HepG2 (cell line): Measurements from ENCODE around the gene RTEL1. TPM values are rescaled to one million over a fixed set of nuclear protein-coding genes. Genes with fewer than 3 reads are reported as not detected.
A peak's percentile ranks its signal among the peaks of the same experiment; 100 is the strongest.

ENCODE experiments used
- BHLHE40 ChIP-seq: IDR thresholded peaks from 2 replicates; pipeline ENCODE4 v1.6.1; 2011; ENCODE audit warnings: low read length, improper control_type of control experiment
- BRD4 ChIP-seq: sonication (generic); formaldehyde crosslinking; IDR thresholded peaks from 2 replicates; pipeline ENCODE4 v1.4.0; 2020; ENCODE audit warnings: missing genetic modification reagents
- ERF ChIP-seq: IDR thresholded peaks from 2 replicates; pipeline ENCODE4 v1.6.1; 2018; ENCODE audit warnings: missing biosample characterization, missing genetic modification reagents
- FOXC1 ChIP-seq: sonication (generic); formaldehyde crosslinking; IDR thresholded peaks from 2 replicates; pipeline ENCODE4 v1.8.0; 2022; ENCODE audit warnings: mild to moderate bottlenecking, missing genetic modification reagents, borderline replicate concordance
- FOXJ3 ChIP-seq: sonication (generic); formaldehyde crosslinking; IDR thresholded peaks from 2 replicates; pipeline ENCODE4 v1.4.0; 2020; ENCODE audit warnings: missing genetic modification reagents, mild to moderate bottlenecking, borderline replicate concordance
- KDM2A ChIP-seq: sonication (generic); formaldehyde crosslinking; IDR thresholded peaks from 2 replicates; pipeline ENCODE4 v1.4.0; 2020; ENCODE audit warnings: low read depth, missing genetic modification reagents, borderline replicate concordance
- MED1 ChIP-seq: sonication (generic); formaldehyde crosslinking; IDR thresholded peaks from 2 replicates; pipeline ENCODE4 v1.4.0; 2020; ENCODE audit warnings: missing genetic modification reagents
- NFIC ChIP-seq: IDR thresholded peaks from 2 replicates; pipeline ENCODE4 v1.6.1; 2012; ENCODE audit warnings: mild to moderate bottlenecking, low read length, inconsistent platforms
- RBAK ChIP-seq: sonication (generic); formaldehyde crosslinking; IDR thresholded peaks from 2 replicates; pipeline ENCODE4 v1.5.1; 2020; ENCODE audit warnings: mild to moderate bottlenecking, missing genetic modification reagents
- REL ChIP-seq: sonication (generic); formaldehyde crosslinking; conservative IDR thresholded peaks from 2 replicates; pipeline ENCODE4 v1.8.0; 2022; ENCODE audit warnings: mild to moderate bottlenecking, missing genetic modification reagents, moderate library complexity
- TAF15 ChIP-seq: fragments of 200-400 bp; formaldehyde crosslinking; IDR thresholded peaks from one replicate; pipeline ENCODE4 v1.6.1; 2018; ENCODE audit warnings: mild to moderate bottlenecking, low read depth, low read length; ENCODE audit not compliant: poor library complexity, severe bottlenecking
- TRIM24 ChIP-seq: sonication (generic); formaldehyde crosslinking; IDR thresholded peaks from 2 replicates; pipeline ENCODE4 v1.8.0; 2022; ENCODE audit warnings: mild to moderate bottlenecking, missing genetic modification reagents
- ZFP90 ChIP-seq: sonication (generic); formaldehyde crosslinking; IDR thresholded peaks from 2 replicates; pipeline ENCODE4 v1.8.0; 2022; ENCODE audit warnings: missing genetic modification reagents, mild to moderate bottlenecking, inconsistent platforms, borderline replicate concordance
- ZKSCAN5 ChIP-seq: sonication (generic); formaldehyde crosslinking; IDR thresholded peaks from 2 replicates; pipeline ENCODE4 v1.5.1; 2020; ENCODE audit warnings: mild to moderate bottlenecking, missing genetic modification reagents
- ZNF33A ChIP-seq: sonication (generic); formaldehyde crosslinking; IDR thresholded peaks from 2 replicates; pipeline ENCODE4 v1.5.1; 2020; ENCODE audit warnings: missing genetic modification reagents, mild to moderate bottlenecking, moderate library complexity, borderline replicate concordance
- ZNF460 ChIP-seq: sonication (generic); formaldehyde crosslinking; IDR thresholded peaks from 2 replicates; pipeline ENCODE4 v1.5.1; 2020; ENCODE audit warnings: missing genetic modification reagents, mild to moderate bottlenecking, borderline replicate concordance
- ZNF501 ChIP-seq: sonication (generic); formaldehyde crosslinking; IDR thresholded peaks from 2 replicates; pipeline ENCODE4 v1.5.1; 2020; ENCODE audit warnings: mild to moderate bottlenecking, moderate library complexity, missing genetic modification reagents
- ZNF552 ChIP-seq: sonication (generic); formaldehyde crosslinking; IDR thresholded peaks from 2 replicates; pipeline ENCODE4 v1.9.0; 2022; ENCODE audit warnings: missing genetic modification reagents, mild to moderate bottlenecking, borderline replicate concordance
- ZNF557 ChIP-seq: sonication (generic); formaldehyde crosslinking; IDR thresholded peaks from 2 replicates; pipeline ENCODE4 v1.4.0; 2020; ENCODE audit warnings: missing genetic modification reagents
- ZSCAN9 ChIP-seq: IDR thresholded peaks from 2 replicates; pipeline ENCODE4 v1.6.1; 2016; ENCODE audit warnings: borderline replicate concordance
- polyA plus RNA-seq, 8 experiments: library from polyadenylated mRNA; depleted of rRNA in 3 of 8; stranded (reverse) in 7 of 8; unstranded in 1 of 8; fragments of >200 nt; fragmentation: Illumina TruSeq in 4 of 8; extraction: Trizol in 4 of 8; gene quantifications; 2 replicates each; pipeline versions ENCODE4 v1.2.1 to v1.2.3, GENCODE V29; 2011 to 2016; ENCODE audit warnings: low read depth in 4 of 8, missing spikeins in 1 of 8, mixed read lengths in 1 of 8; ENCODE audit not compliant: insufficient read depth in 1 of 8
- total RNA-seq, 5 experiments: library from RNA; depleted of rRNA; stranded (reverse); fragments of >200 nt; fragmentation: Illumina TruSeq; extraction: Trizol; gene quantifications; 2 replicates each; pipeline ENCODE4 v1.2.3, GENCODE V29; 2016; ENCODE audit warnings: low read depth in 1 of 5
- TF ChIP-seq, protein P1 (sequence below): sonication (generic); formaldehyde crosslinking; IDR thresholded peaks from 2 replicates; pipeline ENCODE4 v1.8.0; 2022; ENCODE audit warnings: missing genetic modification reagents, mild to moderate bottlenecking, moderate library complexity, borderline replicate concordance
- TF ChIP-seq, protein P2 (sequence below): sonication (generic); formaldehyde crosslinking; IDR thresholded peaks from 2 replicates; pipeline ENCODE4 v1.5.1; 2020; ENCODE audit warnings: mild to moderate bottlenecking, missing genetic modification reagents, moderate library complexity
- TF ChIP-seq, protein P3 (sequence below): sonication (generic); formaldehyde crosslinking; IDR thresholded peaks from 2 replicates; pipeline ENCODE4 v1.4.0; 2020; ENCODE audit warnings: mild to moderate bottlenecking, missing genetic modification reagents
- TF ChIP-seq, protein P4 (sequence below): IDR thresholded peaks from 2 replicates; pipeline ENCODE4 v1.6.1; 2016; ENCODE audit warnings: missing biosample characterization, missing genetic modification reagents, low read depth

Gene RTEL1
- total and polyA plus RNA-seq, 2 of the 13 experiments (the other 11 are each of a cell fraction or from before 2014, with no cell fraction given): 21.8 to 36.4 TPM

DNA sequence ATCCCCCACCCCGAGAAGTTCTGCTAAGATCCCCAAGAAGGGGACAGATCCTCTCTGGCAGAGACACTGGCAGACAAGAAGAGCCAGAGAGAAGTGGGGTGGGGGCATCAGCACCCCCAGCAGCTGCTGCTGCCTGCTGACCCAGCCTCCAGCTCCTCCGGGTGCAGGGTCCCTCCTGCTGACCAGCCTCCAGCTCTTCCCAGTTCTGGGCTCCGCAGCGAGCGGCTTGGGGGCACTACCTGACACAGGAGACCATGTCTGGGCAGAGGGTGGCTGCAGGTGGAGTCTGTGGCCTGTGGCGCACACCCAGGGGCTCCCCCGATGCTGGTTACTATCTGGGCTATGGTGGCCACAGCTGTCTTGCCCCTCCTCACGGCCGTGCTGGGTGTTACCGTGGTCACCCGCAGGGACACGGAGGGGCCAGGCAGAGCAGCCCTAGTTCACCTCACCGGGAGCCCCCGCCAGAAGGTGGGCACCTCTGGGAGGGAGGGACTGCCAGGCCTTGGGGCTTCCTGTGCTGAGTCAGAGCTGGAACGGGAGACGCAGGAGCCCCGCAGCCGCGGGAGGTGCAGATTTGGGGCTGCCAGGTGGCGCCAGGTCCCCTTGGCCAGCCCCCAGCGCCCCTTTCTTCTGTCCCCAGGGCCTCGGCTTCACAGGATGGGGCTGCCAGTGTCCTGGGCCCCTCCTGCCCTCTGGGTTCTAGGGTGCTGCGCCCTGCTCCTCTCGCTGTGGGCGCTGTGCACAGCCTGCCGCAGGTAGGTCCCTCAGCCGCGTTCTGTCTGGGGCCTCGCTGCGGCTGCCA lies 79.0 kb downstream of the RTEL1 start (continued):
- TF ChIP-seq, protein P1, sequence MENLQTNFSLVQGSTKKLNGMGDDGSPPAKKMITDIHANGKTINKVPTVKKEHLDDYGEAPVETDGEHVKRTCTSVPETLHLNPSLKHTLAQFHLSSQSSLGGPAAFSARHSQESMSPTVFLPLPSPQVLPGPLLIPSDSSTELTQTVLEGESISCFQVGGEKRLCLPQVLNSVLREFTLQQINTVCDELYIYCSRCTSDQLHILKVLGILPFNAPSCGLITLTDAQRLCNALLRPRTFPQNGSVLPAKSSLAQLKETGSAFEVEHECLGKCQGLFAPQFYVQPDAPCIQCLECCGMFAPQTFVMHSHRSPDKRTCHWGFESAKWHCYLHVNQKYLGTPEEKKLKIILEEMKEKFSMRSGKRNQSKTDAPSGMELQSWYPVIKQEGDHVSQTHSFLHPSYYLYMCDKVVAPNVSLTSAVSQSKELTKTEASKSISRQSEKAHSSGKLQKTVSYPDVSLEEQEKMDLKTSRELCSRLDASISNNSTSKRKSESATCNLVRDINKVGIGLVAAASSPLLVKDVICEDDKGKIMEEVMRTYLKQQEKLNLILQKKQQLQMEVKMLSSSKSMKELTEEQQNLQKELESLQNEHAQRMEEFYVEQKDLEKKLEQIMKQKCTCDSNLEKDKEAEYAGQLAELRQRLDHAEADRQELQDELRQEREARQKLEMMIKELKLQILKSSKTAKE (CRISPR knock-in tag): no peak
- no peak for TF ChIP-seq ZKSCAN5 (CRISPR knock-in tag)
- TF ChIP-seq FOXJ3 (CRISPR knock-in tag): no peak; the same call in 1 of the 2 replicates
- TF ChIP-seq, protein P2, sequence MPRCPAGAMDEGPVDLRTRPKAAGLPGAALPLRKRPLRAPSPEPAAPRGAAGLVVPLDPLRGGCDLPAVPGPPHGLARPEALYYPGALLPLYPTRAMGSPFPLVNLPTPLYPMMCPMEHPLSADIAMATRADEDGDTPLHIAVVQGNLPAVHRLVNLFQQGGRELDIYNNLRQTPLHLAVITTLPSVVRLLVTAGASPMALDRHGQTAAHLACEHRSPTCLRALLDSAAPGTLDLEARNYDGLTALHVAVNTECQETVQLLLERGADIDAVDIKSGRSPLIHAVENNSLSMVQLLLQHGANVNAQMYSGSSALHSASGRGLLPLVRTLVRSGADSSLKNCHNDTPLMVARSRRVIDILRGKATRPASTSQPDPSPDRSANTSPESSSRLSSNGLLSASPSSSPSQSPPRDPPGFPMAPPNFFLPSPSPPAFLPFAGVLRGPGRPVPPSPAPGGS (CRISPR knock-in tag): no peak; the same call in 1 of the 2 replicates
- peak; percentile 94 for TF ChIP-seq TAF15
- TF ChIP-seq FOXC1: no peak; the same call in 1 of the 2 replicates
- TF ChIP-seq, protein P3, sequence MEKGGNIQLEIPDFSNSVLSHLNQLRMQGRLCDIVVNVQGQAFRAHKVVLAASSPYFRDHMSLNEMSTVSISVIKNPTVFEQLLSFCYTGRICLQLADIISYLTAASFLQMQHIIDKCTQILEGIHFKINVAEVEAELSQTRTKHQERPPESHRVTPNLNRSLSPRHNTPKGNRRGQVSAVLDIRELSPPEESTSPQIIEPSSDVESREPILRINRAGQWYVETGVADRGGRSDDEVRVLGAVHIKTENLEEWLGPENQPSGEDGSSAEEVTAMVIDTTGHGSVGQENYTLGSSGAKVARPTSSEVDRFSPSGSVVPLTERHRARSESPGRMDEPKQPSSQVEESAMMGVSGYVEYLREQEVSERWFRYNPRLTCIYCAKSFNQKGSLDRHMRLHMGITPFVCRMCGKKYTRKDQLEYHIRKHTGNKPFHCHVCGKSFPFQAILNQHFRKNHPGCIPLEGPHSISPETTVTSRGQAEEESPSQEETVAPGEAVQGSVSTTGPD (CRISPR knock-in tag): peak; percentile 64; the same call in 1 of the 2 replicates
- TF ChIP-seq TRIM24 (CRISPR knock-in tag): 0 out of 2 replicates have a peak, but pooled peaks have one; percentile 33
- 0 out of 2 replicates have a peak, but pooled peaks have one; percentile 65 for TF ChIP-seq ZFP90 (CRISPR knock-in tag)
- no peak for TF ChIP-seq ZNF501 (CRISPR knock-in tag)
- peak; percentile 6; the same call in 1 of the 2 replicates for TF ChIP-seq MED1 (CRISPR knock-in tag)
- TF ChIP-seq, protein P4, sequence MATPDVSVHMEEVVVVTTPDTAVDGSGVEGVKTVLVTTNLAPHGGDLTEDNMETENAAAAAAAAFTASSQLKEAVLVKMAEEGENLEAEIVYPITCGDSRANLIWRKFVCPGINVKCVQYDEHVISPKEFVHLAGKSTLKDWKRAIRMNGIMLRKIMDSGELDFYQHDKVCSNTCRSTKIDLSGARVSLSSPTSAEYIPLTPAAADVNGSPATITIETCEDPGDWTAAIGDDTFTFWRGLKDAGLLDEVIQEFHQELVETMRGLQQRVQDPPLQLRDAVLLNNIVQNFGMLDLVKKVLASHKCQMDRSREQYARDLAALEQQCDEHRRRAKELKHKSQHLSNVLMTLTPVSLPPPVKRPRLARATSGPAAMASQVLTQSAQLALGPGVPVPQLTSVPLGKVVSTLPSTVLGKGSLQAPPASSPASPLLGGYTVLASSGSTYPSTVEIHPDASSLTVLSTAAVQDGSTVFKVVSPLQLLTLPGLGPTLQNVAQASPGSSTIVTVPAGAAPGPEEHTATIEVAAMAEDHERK (CRISPR knock-in tag): no peak
- TF ChIP-seq REL (CRISPR knock-in tag): no peak; the same call in 1 of the 2 replicates
- TF ChIP-seq ZNF552 (CRISPR knock-in tag): 0 out of 2 replicates have a peak, but pooled peaks have one; percentile 75
- TF ChIP-seq ZSCAN9 (CRISPR knock-in tag): no peak
- no peak for TF ChIP-seq BRD4
- TF ChIP-seq KDM2A (CRISPR knock-in tag): peak; percentile 96
- TF ChIP-seq RBAK: no peak
- 0 out of 2 replicates have a peak, but pooled peaks have one; percentile 13 for TF ChIP-seq ERF (CRISPR knock-in tag)
- no peak for TF ChIP-seq BHLHE40
- no peak for TF ChIP-seq NFIC
- no peak for TF ChIP-seq ZNF33A (CRISPR knock-in tag)
- no peak for TF ChIP-seq ZNF460 (CRISPR knock-in tag)
- no peak for TF ChIP-seq ZNF557 (CRISPR knock-in tag)
